Right kidney (tissue), 1 donor: ENCODE measurements around the gene MMP15.
"Not testable (repeated sequence)": the region's sequence is repeated elsewhere in the genome, so short reads cannot be mapped to it uniquely, and the experiment has no call there.

ENCODE experiments used
- DNase-seq: peaks from one replicate; pipeline ENCODE4 v3.0.0-alpha.2; 2016

MMP15 gene

GRCh38 chr16:58049232-58050185 lies 24.0 kb downstream of the MMP15 start:
- DNase-seq, result no peak

GRCh38 chr16:58051296-58051695 lies 25.7 kb downstream of the MMP15 start:
- no peak for DNase-seq

DNA sequence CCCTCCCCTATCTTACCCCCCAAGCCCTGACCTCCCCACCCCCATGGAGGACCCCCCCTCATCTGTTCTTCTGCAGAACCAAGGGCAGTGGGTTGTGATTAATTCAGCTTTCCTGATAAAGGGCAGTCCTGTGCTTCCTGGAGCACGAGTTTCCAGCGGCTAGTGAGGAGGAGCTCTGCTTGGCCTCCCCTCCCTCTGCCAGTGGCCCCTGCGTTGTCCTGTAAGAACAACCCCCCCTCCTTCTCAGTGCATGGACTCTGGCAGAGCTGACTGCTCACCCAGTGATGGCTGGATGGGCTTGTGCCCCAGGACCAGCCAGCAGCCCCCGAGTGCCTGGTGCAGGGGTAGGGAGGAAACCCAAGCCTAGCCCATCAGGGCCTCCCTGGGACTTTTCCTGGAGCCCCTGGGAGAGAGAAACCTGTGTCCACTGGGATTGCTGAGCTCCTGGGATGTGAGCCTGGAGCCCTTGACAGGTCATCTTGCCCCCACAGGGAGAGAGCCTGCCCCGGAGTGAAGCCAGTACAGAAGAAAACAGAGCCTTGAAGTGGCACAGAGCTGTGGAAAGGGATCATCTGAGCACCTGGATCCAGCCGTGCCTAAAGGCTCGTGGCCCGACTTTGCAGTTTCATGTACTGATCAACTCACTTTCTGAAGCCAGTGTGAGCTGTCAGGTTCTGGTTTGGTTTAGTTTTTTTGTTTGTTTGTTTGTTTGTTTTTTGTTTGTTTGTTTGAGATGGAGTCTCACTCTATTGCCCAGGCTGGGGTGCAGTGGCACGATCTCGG lies 26.5 kb downstream of the MMP15 start:
- DNase-seq, result no peak

DNA sequence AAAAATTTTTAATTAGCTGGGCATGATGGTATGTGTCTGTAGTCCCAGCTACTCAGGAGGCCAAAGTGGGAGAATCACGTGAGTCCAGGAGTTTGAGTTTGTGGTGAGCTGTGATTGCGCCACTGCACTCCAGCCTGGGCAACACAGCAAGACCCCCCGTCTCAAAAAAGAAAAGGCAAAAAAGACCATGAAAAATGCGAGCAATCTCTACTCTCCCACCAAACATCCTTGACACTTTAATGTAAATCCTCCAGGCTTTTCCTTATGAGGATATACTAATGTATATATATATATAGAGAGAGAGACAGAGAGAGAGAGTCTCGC lies 28.1 kb downstream of the MMP15 start:
- no peak for DNase-seq

DNA sequence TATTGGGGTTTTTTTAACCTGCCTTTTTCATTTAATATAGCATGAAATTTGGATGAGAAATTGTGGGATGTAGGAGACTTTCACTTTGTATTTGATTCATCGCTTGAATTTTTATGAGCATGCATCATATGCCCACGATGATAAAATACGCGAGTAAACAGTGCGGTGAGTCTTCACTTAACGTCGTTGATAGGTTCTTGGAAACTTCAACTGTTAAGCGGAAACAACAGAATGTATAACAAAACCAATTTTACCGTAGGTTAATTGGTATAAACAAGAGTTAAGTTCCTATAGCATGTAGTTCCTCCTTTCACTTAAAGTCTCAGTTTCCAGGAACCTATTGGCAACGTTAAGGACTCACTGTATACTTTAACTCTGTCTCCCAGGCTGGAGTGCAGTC lies 28.7 kb downstream of the MMP15 start:
- no peak for DNase-seq

- no peak for DNase-seq
These were observed 31.0 kb downstream of the MMP15 start for GRCh38 chr16:58056580-58056979.

GRCh38 chr16:58057121-58057520 lies 31.6 kb downstream of the MMP15 start:
- no peak for DNase-seq

DNA sequence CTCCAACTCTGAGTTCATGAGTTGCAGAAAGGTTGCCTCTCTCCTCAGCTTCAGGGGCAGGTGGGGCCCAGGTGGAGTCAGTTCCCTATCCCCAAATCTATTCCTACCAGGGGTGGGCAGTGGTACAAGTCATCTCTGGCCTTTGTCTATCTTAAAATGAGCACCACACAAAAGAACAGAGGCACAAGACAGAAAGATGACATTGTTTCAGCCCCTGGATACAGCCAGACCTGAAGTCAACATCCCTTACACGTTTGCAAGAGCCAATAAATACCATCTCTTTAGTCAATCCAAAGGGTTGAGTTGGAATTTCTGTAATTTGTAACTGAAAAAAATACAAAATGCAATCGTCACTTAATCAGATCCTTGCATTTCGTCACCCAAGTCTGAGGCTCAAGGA lies 32.2 kb downstream of the MMP15 start:
- DNase-seq, result no peak

GRCh38 chr16:58062821-58063220 lies 37.3 kb downstream of the MMP15 start:
- no peak for DNase-seq

DNA sequence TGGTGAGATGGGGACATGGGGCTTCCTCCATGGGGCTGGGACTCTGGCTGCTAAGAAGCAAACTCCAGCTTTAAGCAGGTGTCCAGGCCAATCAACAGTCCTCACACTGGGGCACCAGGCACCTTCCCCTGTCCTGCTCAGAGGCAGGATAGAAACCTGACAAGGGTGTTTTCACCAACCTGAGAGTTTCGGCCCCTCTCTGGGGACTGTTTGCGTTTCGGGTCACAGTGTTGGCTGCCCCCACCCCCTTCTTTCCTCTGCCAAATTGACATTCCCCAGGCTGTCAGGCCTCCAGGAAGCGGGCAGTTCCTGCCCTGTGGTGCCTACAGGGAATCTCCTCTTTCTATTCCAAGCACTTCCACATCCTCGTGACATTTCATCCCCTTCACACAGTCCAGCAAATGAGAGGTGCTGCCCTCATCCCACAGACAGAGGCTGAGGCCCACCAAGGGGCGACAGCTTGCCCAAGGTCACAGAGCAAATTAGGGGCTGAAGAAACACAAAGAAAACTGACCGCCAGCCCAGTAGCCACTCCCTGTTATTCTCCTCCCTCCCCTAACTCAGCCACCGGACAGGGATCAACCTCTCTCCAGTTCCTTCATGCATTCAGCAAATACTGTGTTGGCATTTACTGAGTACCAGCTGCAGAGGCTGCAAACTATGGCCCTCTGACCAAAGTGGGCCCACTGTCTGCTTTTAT lies 38.0 kb downstream of the MMP15 start:
- peak; percentile 37 for DNase-seq

DNA sequence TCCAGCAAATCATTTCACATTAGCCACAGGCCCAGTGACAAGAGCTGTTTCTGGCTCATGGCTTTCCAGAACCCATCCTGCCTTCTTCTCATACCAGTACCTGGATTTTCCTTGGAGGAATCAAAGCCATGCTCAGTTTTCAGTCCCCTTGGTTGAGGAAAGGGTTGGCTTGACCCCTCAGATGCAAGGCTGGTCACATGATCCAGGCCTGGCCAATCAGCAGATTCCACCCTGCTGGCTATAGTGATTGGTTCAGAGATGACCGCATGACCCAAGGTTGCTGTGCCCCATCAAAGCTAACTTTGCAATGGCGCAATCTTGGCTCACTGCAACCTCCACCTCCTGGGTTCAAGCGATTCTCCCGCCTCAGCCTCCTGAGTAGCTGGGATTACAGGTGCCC lies 45.0 kb downstream of the MMP15 start:
- DNase-seq, result no peak

DNA sequence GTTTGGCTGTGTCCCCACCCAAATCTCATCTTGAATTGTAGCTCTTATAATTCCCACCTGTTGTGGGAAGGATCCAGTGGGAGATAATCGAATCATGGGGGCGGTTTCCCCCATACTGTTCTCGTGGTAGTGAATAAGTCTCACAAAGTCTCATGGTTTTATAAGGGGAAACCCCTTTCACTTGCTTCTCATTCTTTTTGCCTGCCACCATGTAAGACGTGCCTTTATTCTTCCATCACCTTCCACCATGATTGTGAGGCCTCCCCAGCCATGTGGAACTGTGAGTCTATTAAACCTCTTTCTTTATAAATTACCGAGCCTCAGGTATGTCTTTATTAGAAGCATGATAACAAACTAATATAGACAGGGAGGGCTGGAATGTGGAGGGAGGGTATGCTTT lies 46.6 kb downstream of the MMP15 start:
- not testable (repeated sequence) for DNase-seq

GRCh38 chr16:58073086-58073485 lies 47.5 kb downstream of the MMP15 start:
- DNase-seq, result not testable (repeated sequence)

DNA sequence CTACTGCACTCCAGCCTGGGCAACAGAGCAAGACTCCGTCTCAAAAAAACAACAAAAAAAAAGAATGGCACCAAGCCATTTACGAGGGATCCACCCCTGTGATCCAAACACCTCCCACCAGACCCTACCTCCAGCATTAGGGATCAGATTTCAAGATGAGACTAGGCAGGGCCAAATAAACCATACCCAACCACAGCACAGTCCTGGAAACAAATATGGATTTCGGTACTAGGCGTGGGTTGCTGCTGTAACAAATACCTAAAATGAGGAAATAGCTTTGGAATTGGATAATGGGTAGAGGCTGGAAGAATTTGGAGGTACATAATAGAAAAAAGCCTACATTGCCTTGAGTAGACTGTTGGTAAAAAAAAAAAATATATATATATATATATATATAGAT lies 49.1 kb downstream of the MMP15 start:
- DNase-seq, result no peak

- no peak for DNase-seq
These were observed 51.0 kb downstream of the MMP15 start for GRCh38 chr16:58076514-58076913.

DNA sequence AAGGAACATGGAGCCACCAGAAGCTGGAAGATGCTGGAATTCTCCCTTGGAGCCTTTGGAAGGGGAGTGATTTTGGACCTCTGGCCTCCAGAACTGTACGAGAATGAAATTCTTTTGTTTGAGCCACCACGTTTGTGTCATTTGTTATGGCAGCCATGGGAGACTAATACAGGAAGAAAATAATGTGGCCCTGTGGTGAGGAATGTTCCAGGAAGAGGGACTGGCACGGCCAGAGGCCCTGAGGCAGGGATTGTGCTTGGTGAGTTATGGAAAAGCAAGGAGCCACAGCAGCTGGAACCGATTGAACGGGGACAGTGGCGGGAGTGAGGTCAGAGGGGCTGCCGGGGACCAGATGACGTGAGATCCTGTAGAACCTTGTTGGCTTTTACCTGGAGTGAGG lies 52.2 kb downstream of the MMP15 start:
- no peak for DNase-seq

DNA sequence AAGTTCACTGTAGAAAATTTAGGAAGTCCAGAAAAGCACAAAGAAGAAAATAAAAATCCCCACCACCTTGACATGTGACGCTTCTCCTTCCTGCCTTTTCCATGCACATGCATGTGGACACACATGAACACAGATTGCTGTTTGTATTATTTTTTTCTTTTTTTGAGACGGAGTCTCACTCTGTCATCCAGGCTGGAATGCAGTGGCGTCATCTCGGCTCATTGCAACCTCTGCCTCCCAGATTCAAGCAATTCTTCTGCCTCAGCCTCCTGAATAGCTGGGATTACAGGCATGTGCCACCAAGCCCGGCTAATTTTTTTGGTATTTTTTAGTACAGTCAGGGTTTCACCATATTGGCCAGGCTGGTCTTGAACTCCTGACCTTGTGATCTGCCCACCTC lies 55.1 kb downstream of the MMP15 start:
- not testable (repeated sequence) for DNase-seq

GRCh38 chr16:58082381-58082780 lies 56.8 kb downstream of the MMP15 start:
- no peak for DNase-seq

DNA sequence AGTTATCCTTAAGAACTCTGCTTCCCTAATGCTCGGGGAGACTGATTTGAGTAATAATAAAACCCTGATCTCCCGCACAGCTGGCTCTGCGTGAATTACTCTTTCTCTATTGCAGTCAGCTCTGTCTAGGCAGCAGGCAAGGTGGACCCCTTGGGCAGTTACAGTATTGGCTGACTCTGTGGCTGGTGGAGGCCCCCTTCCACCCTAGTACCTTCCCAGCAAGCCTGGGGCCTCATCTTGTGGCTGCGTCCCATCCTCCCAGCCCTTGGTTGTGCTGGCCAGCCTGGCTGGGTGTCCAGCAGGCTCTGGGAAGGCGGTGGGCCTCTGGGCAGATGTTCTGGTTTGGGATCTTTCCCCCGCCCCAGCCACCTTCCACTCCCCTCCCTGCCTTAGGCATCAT lies 59.1 kb downstream of the MMP15 start:
- DNase-seq, result no peak

- no peak for DNase-seq
These were observed 59.6 kb downstream of the MMP15 start for GRCh38 chr16:58085171-58085570.

GRCh38 chr16:58085584-58086251 lies 60.2 kb downstream of the MMP15 start:
- no peak for DNase-seq
